Measurements from ENCODE around the gene FAM83C. TPM values are rescaled to one million over a fixed set of nuclear protein-coding genes. Genes with fewer than 3 reads are reported as not detected.

FAM83C gene
- total and polyA plus RNA-seq, 10 of the 15 experiments (the other 5 are each of a cell fraction or from before 2014, with no cell fraction given): not detected

DNA sequence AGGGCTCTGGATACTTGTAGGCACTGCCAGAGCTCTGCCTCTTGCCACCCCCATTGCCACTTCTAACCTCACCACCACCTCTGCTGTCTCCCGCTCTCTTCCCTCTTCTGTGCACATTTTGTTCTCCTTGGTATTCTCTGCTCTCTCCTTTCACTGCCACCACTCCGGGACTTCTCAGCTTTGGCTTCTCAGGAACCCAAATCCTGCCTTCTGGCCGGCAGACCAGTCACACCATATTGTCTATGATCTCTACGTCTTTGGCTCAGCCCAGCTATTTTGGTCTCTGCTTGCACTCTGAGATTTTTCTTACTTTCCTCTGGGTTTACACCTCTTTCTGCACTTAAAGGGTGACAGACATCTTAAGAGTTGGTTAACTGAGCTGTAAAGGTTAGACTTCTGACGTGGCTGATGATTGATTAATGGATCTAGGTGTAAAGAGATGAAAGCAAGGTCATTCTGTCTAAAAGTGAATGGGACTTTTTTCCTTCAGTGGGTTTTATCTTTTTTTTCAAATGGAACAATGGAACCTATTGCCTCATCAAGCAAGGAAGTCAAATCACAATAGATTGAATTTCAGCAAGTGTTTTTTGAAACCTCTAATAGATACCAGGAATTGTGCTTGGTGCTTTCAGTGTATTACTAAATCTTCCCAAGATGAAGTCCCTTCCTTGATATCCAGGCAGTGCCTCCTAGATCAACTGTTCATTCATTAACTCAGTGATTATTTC is 52.0 kb downstream of the FAM83C start:
- no peak overlapping the region for H3K27ac ChIP-seq (ENCODE audit: control insufficient read depth, insufficient read depth)
- in situ Hi-C loops (cut with MboI) (no loop called here), intact Hi-C loops (cut with micrococcal nuclease; ENCODE audit: unreplicated experiment) (no loop called here)
- H2AFZ ChIP-seq (ENCODE audit: control insufficient read depth, low read depth, low read length): no peak overlapping the region
- ATAC-seq (no peak), FAIRE-seq (no peak), DNase-seq (ENCODE audit: low read depth, low spot score) (no peak)
- no TSS peak for BruUV-seq (replicated peaks)
- no peaks in the 10 kb centered on the region for H3K4me1 ChIP-seq (ENCODE audit: control insufficient read depth, insufficient read depth, low read length)
- H3K36me3 ChIP-seq (ENCODE audit: control insufficient read depth in 2 of 2, insufficient read depth in 2 of 2, low read length in 1 of 2): no peaks in the 10 kb centered on the region
- ChIA-PET CTCF (interaction anchor here (0.7 to 1.1 kb wide), 4 partner anchors 94 to 200 kb away, joined by 3 to 4 read pairs (median 3); no protein-coding TSS in a partner anchor), POLR2A (no interaction called here), SMC1A (ENCODE audit: uncharacterized antibody, unreplicated experiment) (interaction anchor here (1.1 kb wide), 1 partner anchor 11 kb away, joined by 3 read pairs; no protein-coding TSS in a partner anchor), RAD21 (ENCODE audit: unreplicated experiment) (interaction anchor here (1.2 kb wide), 1 partner anchor 95 kb away, joined by 5 read pairs; no protein-coding TSS in a partner anchor)
- WGBS (ENCODE audit: insufficient coverage, insufficient replicate concordance, low lambda C conversion rate, missing lambda C conversion rate): 54% methylated on average over 5 of the region's 5 CpGs
- H3K4me2 ChIP-seq (ENCODE audit: control insufficient read depth, insufficient read depth): no peak overlapping the region
- no peaks in the 10 kb centered on the region for H4K20me1 ChIP-seq (ENCODE audit: control insufficient read depth, insufficient read depth)
- no peaks in the 10 kb centered on the region for H3K27me3 ChIP-seq (replicated peaks in 1 of 2; ENCODE audit: control insufficient read depth in 2 of 2, insufficient read depth in 2 of 2, low read length in 1 of 2)
- H3K9me3 ChIP-seq (replicated peaks; ENCODE audit: control insufficient read depth, insufficient read depth, low read length): no peaks in the 10 kb centered on the region
- H3K79me2 ChIP-seq (ENCODE audit: control insufficient read depth, insufficient read depth, low read length): no peaks in the 10 kb centered on the region
- H3K4me3 ChIP-seq: no peak overlapping the region
- H3K9ac ChIP-seq (ENCODE audit: control insufficient read depth, insufficient read depth, low read length): no peak overlapping the region
- TF ChIP-seq NFYB (IDR thresholded peaks at IDR 0.05; ENCODE audit: insufficient read depth, low read depth, low read length): no peak
- TF ChIP-seq ZNF592 (IDR thresholded peaks at IDR 0.05): no peak
- no peak for TF ChIP-seq RFX5 (IDR thresholded peaks at IDR 0.05; ENCODE audit: low read depth, low read length)
- no peak for TF ChIP-seq TAF1 (IDR thresholded peaks at IDR 0.05; ENCODE audit: borderline replicate concordance, low read depth, low read length)
- TF ChIP-seq, protein P1, sequence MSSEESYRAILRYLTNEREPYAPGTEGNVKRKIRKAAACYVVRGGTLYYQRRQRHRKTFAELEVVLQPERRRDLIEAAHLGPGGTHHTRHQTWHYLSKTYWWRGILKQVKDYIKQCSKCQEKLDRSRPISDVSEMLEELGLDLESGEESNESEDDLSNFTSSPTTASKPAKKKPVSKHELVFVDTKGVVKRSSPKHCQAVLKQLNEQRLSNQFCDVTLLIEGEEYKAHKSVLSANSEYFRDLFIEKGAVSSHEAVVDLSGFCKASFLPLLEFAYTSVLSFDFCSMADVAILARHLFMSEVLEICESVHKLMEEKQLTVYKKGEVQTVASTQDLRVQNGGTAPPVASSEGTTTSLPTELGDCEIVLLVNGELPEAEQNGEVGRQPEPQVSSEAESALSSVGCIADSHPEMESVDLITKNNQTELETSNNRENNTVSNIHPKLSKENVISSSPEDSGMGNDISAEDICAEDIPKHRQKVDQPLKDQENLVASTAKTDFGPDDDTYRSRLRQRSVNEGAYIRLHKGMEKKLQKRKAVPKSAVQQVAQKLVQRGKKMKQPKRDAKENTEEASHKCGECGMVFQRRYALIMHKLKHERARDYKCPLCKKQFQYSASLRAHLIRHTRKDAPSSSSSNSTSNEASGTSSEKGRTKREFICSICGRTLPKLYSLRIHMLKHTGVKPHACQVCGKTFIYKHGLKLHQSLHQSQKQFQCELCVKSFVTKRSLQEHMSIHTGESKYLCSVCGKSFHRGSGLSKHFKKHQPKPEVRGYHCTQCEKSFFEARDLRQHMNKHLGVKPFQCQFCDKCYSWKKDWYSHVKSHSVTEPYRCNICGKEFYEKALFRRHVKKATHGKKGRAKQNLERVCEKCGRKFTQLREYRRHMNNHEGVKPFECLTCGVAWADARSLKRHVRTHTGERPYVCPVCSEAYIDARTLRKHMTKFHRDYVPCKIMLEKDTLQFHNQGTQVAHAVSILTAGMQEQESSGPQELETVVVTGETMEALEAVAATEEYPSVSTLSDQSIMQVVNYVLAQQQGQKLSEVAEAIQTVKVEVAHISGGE (CRISPR knock-in tag; IDR thresholded peaks at IDR 0.05): no peak
- TF ChIP-seq NR2F1 (conservative IDR thresholded peaks at IDR 0.05): peak; percentile 82
- no peak; a peak in 1 of 4 replicates for TF ChIP-seq EP300 (IDR thresholded peaks at IDR 0.05; ENCODE audit: borderline replicate concordance in 1 of 2, control insufficient read depth in 1 of 2, low read depth in 2 of 2, low read length in 2 of 2)
- TF ChIP-seq, protein P2, sequence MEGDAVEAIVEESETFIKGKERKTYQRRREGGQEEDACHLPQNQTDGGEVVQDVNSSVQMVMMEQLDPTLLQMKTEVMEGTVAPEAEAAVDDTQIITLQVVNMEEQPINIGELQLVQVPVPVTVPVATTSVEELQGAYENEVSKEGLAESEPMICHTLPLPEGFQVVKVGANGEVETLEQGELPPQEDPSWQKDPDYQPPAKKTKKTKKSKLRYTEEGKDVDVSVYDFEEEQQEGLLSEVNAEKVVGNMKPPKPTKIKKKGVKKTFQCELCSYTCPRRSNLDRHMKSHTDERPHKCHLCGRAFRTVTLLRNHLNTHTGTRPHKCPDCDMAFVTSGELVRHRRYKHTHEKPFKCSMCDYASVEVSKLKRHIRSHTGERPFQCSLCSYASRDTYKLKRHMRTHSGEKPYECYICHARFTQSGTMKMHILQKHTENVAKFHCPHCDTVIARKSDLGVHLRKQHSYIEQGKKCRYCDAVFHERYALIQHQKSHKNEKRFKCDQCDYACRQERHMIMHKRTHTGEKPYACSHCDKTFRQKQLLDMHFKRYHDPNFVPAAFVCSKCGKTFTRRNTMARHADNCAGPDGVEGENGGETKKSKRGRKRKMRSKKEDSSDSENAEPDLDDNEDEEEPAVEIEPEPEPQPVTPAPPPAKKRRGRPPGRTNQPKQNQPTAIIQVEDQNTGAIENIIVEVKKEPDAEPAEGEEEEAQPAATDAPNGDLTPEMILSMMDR (IDR thresholded peaks at IDR 0.05 in 2 of 3, conservative IDR thresholded peaks at IDR 0.05 in 1 of 3; ENCODE audit: control insufficient read depth in 2 of 3, extremely low read depth in 1 of 3, insufficient read depth in 1 of 3, low read depth in 3 of 3, low read length in 3 of 3): no peak
- no peak for TF ChIP-seq MLLT1 (IDR thresholded peaks at IDR 0.05)
- no peak for TF ChIP-seq WRNIP1 (IDR thresholded peaks at IDR 0.05; ENCODE audit: borderline replicate concordance, low read depth, low read length)
- TF ChIP-seq ZNF217 (IDR thresholded peaks at IDR 0.05): no peak
